ENCODE data around the gene YDJC. TPM values are rescaled to one million over a fixed set of nuclear protein-coding genes. Genes with fewer than 3 reads are reported as not detected.

The YDJC gene
- total RNA-seq, 2 donors from 2014 or later = 16.4 to 19.9 TPM

DNA sequence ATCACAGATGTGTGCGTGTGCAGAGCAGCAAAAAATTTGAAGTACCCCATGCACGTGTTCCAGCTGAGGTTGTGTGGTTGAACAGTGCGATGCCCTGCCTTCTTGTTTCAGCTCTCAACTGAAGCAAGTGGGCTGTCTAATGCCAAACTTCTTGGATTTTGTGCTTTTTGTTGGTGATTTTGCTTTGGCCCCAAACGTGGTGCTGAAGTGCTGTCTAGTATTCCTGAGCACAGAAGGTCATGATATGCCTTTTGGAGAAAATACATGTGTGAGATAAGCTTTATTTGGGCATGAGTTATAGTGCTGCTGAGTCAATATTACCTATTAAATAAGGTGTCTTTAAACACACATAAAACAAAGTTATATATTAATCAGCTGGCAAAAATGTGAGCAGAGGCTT lies 14.1 kb downstream of the YDJC start:
- no peaks in the 10 kb centered on the region for H3K4me1 Mint-ChIP-seq
- H3K27me3 Mint-ChIP-seq (ENCODE audit: insufficient read depth) = no peaks in the 10 kb centered on the region
- H3K4me3 Mint-ChIP-seq = no peak overlapping the region
- no peak overlapping the region for H3K27ac ChIP-seq (ENCODE audit: low read depth, low read length)
- no peak overlapping the region for H3K27ac Mint-ChIP-seq
- H3K4me3 ChIP-seq (ENCODE audit: low read length) = no peak overlapping the region
- TF ChIP-seq, protein P1, sequence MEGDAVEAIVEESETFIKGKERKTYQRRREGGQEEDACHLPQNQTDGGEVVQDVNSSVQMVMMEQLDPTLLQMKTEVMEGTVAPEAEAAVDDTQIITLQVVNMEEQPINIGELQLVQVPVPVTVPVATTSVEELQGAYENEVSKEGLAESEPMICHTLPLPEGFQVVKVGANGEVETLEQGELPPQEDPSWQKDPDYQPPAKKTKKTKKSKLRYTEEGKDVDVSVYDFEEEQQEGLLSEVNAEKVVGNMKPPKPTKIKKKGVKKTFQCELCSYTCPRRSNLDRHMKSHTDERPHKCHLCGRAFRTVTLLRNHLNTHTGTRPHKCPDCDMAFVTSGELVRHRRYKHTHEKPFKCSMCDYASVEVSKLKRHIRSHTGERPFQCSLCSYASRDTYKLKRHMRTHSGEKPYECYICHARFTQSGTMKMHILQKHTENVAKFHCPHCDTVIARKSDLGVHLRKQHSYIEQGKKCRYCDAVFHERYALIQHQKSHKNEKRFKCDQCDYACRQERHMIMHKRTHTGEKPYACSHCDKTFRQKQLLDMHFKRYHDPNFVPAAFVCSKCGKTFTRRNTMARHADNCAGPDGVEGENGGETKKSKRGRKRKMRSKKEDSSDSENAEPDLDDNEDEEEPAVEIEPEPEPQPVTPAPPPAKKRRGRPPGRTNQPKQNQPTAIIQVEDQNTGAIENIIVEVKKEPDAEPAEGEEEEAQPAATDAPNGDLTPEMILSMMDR (conservative IDR thresholded peaks at IDR 0.05) = no peak
- no peaks in the 10 kb centered on the region for H3K27me3 ChIP-seq (ENCODE audit: control insufficient read depth, insufficient read depth, low read length, poor library complexity, severe bottlenecking)
- H3K9me3 ChIP-seq (ENCODE audit: control insufficient read depth, low read length) = no peaks in the 10 kb centered on the region
- peaks cover 63% of the 10 kb centered on the region for H3K36me3 ChIP-seq (ENCODE audit: control insufficient read depth, insufficient read depth, low read length)
- no peak overlapping the region for H3K9ac ChIP-seq (ENCODE audit: extremely low read depth, low read length, poor library complexity, severe bottlenecking)
- no peak for DNase-seq
- 93 to 100% methylated on average over 4 of the region's 4 CpGs for WGBS, 2 experiments (ENCODE audit: insufficient coverage in 1 of 2, insufficient read length in 1 of 2)
- H3K9me3 Mint-ChIP-seq = no peaks in the 10 kb centered on the region
- no peaks in the 10 kb centered on the region for H3K4me1 ChIP-seq (ENCODE audit: control insufficient read depth, insufficient read depth, low read length)
- peaks cover 54% of the 10 kb centered on the region for H3K36me3 Mint-ChIP-seq (ENCODE audit: low read depth)

DNA sequence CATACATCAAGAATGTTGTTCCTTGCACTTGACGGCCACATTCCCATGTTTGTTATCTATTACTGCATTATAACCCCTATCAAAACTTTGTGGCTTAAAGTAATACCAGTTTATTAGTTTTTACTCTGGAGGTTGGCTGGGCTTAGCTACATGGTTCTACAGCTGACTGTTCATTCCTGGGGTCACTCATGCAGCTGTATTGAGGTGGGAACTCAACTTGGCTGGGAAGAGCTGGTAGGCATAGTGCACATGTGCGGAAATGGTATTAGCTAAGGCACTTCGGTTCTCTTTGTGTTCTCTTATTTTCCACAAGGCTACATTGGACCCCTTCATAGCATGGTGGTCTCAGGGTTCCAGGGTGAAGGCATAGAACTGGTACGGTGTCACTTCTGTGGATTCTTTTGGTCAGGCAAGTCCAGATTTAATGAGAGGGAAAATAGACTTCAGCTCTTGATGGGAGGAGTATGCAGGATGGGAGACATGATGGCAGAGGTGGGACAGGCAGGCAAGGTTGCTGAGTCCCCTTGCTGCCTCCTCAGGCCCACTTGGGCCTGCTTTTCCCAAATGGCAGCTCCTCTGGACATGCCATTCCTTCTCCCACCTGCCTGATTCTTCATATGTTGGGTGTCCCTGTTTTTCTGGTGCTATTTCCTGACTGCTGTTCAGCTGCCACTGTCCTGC lies 16.1 kb downstream of the YDJC start:
- TF ChIP-seq, protein P1 (conservative IDR thresholded peaks at IDR 0.05) = no peak
- H3K4me3 ChIP-seq (ENCODE audit: low read length) = no peak overlapping the region
- H3K4me1 Mint-ChIP-seq = no peaks in the 10 kb centered on the region
- WGBS, 2 experiments (ENCODE audit: insufficient coverage in 1 of 2, insufficient read length in 1 of 2) = 91 to 100% methylated on average over 2 to 4 of the region's 4 CpGs
- H3K9me3 ChIP-seq (ENCODE audit: control insufficient read depth, low read length) = no peaks in the 10 kb centered on the region
- no peak overlapping the region for H3K27ac Mint-ChIP-seq
- peaks cover 58% of the 10 kb centered on the region for H3K36me3 ChIP-seq (ENCODE audit: control insufficient read depth, insufficient read depth, low read length)
- H3K9me3 Mint-ChIP-seq = no peaks in the 10 kb centered on the region
- no peaks in the 10 kb centered on the region for H3K27me3 ChIP-seq (ENCODE audit: control insufficient read depth, insufficient read depth, low read length, poor library complexity, severe bottlenecking)
- no peak overlapping the region for H3K9ac ChIP-seq (ENCODE audit: extremely low read depth, low read length, poor library complexity, severe bottlenecking)
- peaks cover 63% of the 10 kb centered on the region for H3K36me3 Mint-ChIP-seq (ENCODE audit: low read depth)
- H3K27me3 Mint-ChIP-seq (ENCODE audit: insufficient read depth) = no peaks in the 10 kb centered on the region
- no peak for DNase-seq
- H3K4me1 ChIP-seq (ENCODE audit: control insufficient read depth, insufficient read depth, low read length) = no peaks in the 10 kb centered on the region
- H3K4me3 Mint-ChIP-seq = no peak overlapping the region
- no peak overlapping the region for H3K27ac ChIP-seq (ENCODE audit: low read depth, low read length)

DNA sequence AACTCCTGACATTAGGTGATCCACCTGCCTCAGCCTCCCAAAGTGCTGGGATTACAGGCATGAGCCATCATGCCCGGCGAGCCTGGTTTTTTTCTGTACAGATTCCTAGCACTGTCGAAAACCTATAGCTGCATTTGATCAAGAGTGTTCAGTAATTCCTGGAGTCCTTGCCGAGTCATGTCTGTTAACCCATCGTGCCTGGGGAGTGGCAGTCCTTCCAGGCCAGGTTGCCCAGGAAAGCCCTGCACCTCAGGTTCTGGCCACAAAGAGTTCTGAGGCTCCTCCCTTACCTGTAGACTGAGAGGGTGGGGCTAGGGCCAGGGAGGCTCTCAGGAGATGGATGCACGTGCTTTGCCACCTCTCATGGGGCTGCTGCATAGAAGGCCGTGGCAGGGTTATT lies 17.0 kb downstream of the YDJC start:
- peaks cover 67% of the 10 kb centered on the region for H3K36me3 Mint-ChIP-seq (ENCODE audit: low read depth)
- Histone ChIP-seq H3K27me3 (ENCODE audit: control insufficient read depth, insufficient read depth, low read length, poor library complexity, severe bottlenecking) (no peaks in the 10 kb centered on the region), H3K4me1 (ENCODE audit: control insufficient read depth, insufficient read depth, low read length) (no peaks in the 10 kb centered on the region), H3K9ac (ENCODE audit: extremely low read depth, low read length, poor library complexity, severe bottlenecking) (no peak overlapping the region), H3K4me3 (ENCODE audit: low read length) (no peak overlapping the region), H3K9me3 (ENCODE audit: control insufficient read depth, low read length) (no peaks in the 10 kb centered on the region), H3K36me3 (ENCODE audit: control insufficient read depth, insufficient read depth, low read length) (peaks cover 58% of the 10 kb centered on the region), H3K27ac (ENCODE audit: low read depth, low read length) (no peak overlapping the region)
- DNase-seq = peak; percentile 57
- no peaks in the 10 kb centered on the region for H3K27me3 Mint-ChIP-seq (ENCODE audit: insufficient read depth)
- no peaks in the 10 kb centered on the region for H3K9me3 Mint-ChIP-seq
- H3K4me3 Mint-ChIP-seq = no peak overlapping the region
- H3K4me1 Mint-ChIP-seq = no peaks in the 10 kb centered on the region
- peak overlapping the region; percentile 66 for H3K27ac Mint-ChIP-seq
- TF ChIP-seq, protein P1 (conservative IDR thresholded peaks at IDR 0.05) = no peak
- 89 to 97% methylated on average over 7 of the region's 7 CpGs for WGBS, 2 experiments (ENCODE audit: insufficient coverage in 1 of 2, insufficient read length in 1 of 2)

All from endodermal cell (in vitro differentiated cells).